Smooth muscle cell (in vitro differentiated cells): ENCODE data around the gene IGDCC3. TPM values are rescaled to one million over a fixed set of nuclear protein-coding genes. Genes with fewer than 3 reads are reported as not detected.

Source experiments
- DNase-seq: peaks from one replicate; lab custom pipeline; 2025; ENCODE audit not compliant: unreplicated experiment; lab: John Stamatoyannopoulos, UW
- H2AFZ ChIP-seq: fragments of 200-600 bp; sonication (generic); 2 replicates; pipeline ENCODE4 v1.6.0; 2016; ENCODE audit warnings: antibody characterized with exemption, low read depth, mild to moderate bottlenecking
- H3F3A ChIP-seq: fragments of 200-600 bp; sonication (generic); 2 replicates; pipeline ENCODE4 v1.6.0; 2017; ENCODE audit warnings: antibody characterized with exemption, low read depth
- H3K27ac ChIP-seq: fragments of 200-600 bp; sonication (generic); 2 replicates; pipeline ENCODE4 v1.5.1; 2016; ENCODE audit warnings: low read depth, mild to moderate bottlenecking
- H3K27me3 ChIP-seq: fragments of 200-600 bp; sonication (generic); 2 replicates; pipeline ENCODE4 v1.6.1; 2016; ENCODE audit warnings: low read depth, mild to moderate bottlenecking
- H3K36me3 ChIP-seq: fragments of 200-600 bp; sonication (generic); 2 replicates; pipeline ENCODE4 v1.5.1; 2016; ENCODE audit warnings: low read depth
- H3K4me1 ChIP-seq: fragments of 200-600 bp; sonication (generic); 2 replicates; pipeline ENCODE4 v1.5.1; 2016; ENCODE audit warnings: low read depth
- H3K4me2 ChIP-seq: fragments of 200-600 bp; sonication (generic); 2 replicates; pipeline ENCODE4 v1.6.0; 2016; ENCODE audit warnings: mild to moderate bottlenecking
- H3K4me3 ChIP-seq: fragments of 200-600 bp; sonication (generic); 2 replicates; pipeline ENCODE4 v1.5.1; 2016; ENCODE audit warnings: mild to moderate bottlenecking
- H3K79me2 ChIP-seq: fragments of 200-600 bp; sonication (generic); 2 replicates; pipeline ENCODE4 v1.6.0; 2016; ENCODE audit warnings: low read depth, mild to moderate bottlenecking
- H3K9ac ChIP-seq: fragments of 200-600 bp; sonication (generic); 2 replicates; pipeline ENCODE4 v1.6.0; 2016; ENCODE audit warnings: low read depth
- H3K9me3 ChIP-seq: fragments of 200-600 bp; sonication (generic); replicated peaks from 2 replicates; pipeline ENCODE4 v1.5.1; 2016; ENCODE audit warnings: low read depth
- H4K20me1 ChIP-seq: fragments of 200-600 bp; sonication (generic); 2 replicates; pipeline ENCODE4 v1.6.0; 2016; ENCODE audit warnings: low read depth
- CTCF ChIP-seq: fragments of 200-600 bp; sonication (generic); IDR thresholded peaks from 2 replicates; pipeline ENCODE4 v1.5.1; 2017; ENCODE audit warnings: borderline replicate concordance, mild to moderate bottlenecking, antibody characterized with exemption; ENCODE audit not compliant: insufficient read depth, poor library complexity, severe bottlenecking
- WGBS: methylation state at CpG from one replicate; pipeline ENCODE4 v1.1.7; 2016; ENCODE audit warnings: low lambda C conversion rate; 5-methylcytosine and 5-hydroxymethylcytosine counted together
- polyA plus RNA-seq: library from polyadenylated mRNA; unstranded; fragments of >200 nt; fragmentation: Nextera tagmentation; extraction: Ambion mirVana; gene quantifications from 2 replicates; pipeline ENCODE4 v1.2.1, GENCODE V29; 2016
- total RNA-seq: library from RNA; depleted of rRNA; stranded (reverse); fragments of >200 nt; gene quantifications from 2 replicates; pipeline ENCODE4 v1.2.3, GENCODE V29; 2014

IGDCC3 gene
- total and polyA plus RNA-seq, 2 experiments from 2014 or later = 3.2 to 5.9 TPM

DNA sequence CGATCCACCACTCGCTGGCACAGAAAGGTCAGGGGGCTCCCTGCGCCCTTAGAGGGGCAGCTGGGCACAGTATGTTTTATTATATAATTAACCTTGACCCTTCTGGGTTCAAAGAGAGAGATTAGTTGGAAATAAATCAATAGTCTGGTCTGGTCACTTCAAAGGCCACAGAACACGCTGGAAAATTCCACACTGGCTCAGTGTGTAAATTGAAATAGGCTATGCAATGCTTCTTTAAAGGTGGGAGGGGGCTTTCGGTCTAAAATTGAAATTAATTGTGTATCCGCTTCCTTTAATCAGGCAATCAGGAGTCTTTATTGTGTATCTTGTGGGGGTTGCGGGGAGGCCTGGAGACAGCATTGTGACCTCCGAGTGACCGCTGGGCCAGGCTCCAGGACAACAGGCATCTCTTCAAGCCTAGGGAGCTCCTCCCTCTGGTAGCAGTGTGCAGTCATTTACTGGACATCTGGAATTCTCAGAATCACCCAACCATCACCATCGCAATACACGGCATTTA, 65.3 kb downstream of the IGDCC3 start:
- H3K4me3 ChIP-seq = no peak overlapping the region
- no peak overlapping the region for H2AFZ ChIP-seq
- no peak for TF ChIP-seq CTCF
- H3K27ac ChIP-seq = no peak overlapping the region
- H3K79me2 ChIP-seq = no peaks in the 10 kb centered on the region
- no peaks in the 10 kb centered on the region for H3K36me3 ChIP-seq
- DNase-seq = no peak
- H3K4me2 ChIP-seq = no peak overlapping the region
- H3K9me3 ChIP-seq = no peaks in the 10 kb centered on the region
- peaks cover 8% of the 10 kb centered on the region for H3F3A ChIP-seq
- H4K20me1 ChIP-seq = no peaks in the 10 kb centered on the region
- WGBS = 77% methylated on average over 11 of the region's 11 CpGs
- no peaks in the 10 kb centered on the region for H3K27me3 ChIP-seq
- H3K9ac ChIP-seq = no peak overlapping the region
- peaks cover 6% of the 10 kb centered on the region for H3K4me1 ChIP-seq

DNA sequence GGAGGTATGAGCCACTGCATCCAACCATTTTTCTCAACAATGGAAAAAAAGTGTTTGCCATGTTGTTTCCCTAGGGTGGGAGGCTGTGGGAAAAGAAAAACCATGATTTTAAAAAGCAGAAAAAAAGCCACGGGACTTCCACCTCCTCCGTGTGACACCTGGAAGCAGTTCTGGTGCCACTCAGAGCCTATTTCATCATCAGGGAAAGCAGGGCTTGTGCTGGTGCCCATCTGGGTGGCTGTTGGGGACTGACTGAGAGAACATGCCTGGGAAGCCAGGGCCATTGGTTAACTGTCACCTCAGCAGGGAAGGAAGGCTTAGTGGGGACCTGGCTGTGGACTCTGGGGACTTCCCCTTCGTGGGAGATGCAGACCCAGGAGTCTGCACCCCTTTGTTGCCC, 66.0 kb downstream of the IGDCC3 start:
- Histone ChIP-seq H2AFZ (no peak overlapping the region), H3K79me2 (no peaks in the 10 kb centered on the region), H3K4me3 (no peak overlapping the region), H3K9me3 (no peaks in the 10 kb centered on the region), H3K27ac (no peak overlapping the region), H3K4me1 (peaks cover 6% of the 10 kb centered on the region), H3F3A (peaks cover 8% of the 10 kb centered on the region), H3K9ac (no peak overlapping the region), H3K27me3 (no peaks in the 10 kb centered on the region), H3K4me2 (no peak overlapping the region), H3K36me3 (no peaks in the 10 kb centered on the region), H4K20me1 (no peaks in the 10 kb centered on the region)
- no peak for TF ChIP-seq CTCF
- 79% methylated on average over 3 of the region's 3 CpGs for WGBS
- no peak for DNase-seq

- Histone ChIP-seq H3K36me3 (no peaks in the 10 kb centered on the region), H2AFZ (no peak overlapping the region), H3K79me2 (no peaks in the 10 kb centered on the region), H3K9ac (no peak overlapping the region), H3K27me3 (no peaks in the 10 kb centered on the region), H3K4me3 (no peak overlapping the region), H4K20me1 (no peaks in the 10 kb centered on the region), H3K4me2 (peak overlapping the region; percentile 13), H3K27ac (no peak overlapping the region), H3K9me3 (no peaks in the 10 kb centered on the region), H3F3A (peaks cover 15% of the 10 kb centered on the region), H3K4me1 (peaks cover 6% of the 10 kb centered on the region)
- WGBS = 74% methylated on average over 10 of the region's 10 CpGs
- TF ChIP-seq CTCF = no peak
- no peak for DNase-seq
Measured at GRCh38 chr15:65310431-65311137, 67.2 kb downstream of the IGDCC3 start.
